Motor neuron (in vitro differentiated cells): ENCODE measurements around the gene BTG4. TPM values are rescaled to one million over a fixed set of nuclear protein-coding genes. Genes with fewer than 3 reads are reported as not detected.

ENCODE experiments used
- ATAC-seq, 8 experiments: fragments of 200-7000 bp; cut with Tn5 transposase; replicated peaks in 6 of 8; 2 replicates each; pipeline ENCODE4 v1.8.0; 2021; ENCODE audit warnings: mild to moderate bottlenecking in 8 of 8, moderate library complexity in 8 of 8
- H3K27ac ChIP-seq, 2 donors: fragments of 250-450 bp; sonication (Bioruptor Pico); 2 replicates each; pipeline ENCODE4 v1.9.0; 2021; ENCODE audit warnings: antibody characterized with exemption in 2 of 2, mild to moderate bottlenecking in 2 of 2, moderate library complexity in 1 of 2
- H3K4me1 ChIP-seq, 2 donors: fragments of 250-450 bp; sonication (Bioruptor Pico); replicated peaks in 1 of 2; 2 replicates each; pipeline ENCODE4 v1.6.1; 2021; ENCODE audit warnings: antibody characterized with exemption in 2 of 2, mild to moderate bottlenecking in 2 of 2, moderate library complexity in 1 of 2
- H3K4me3 ChIP-seq, 5 donors: fragments of 250-450 bp; sonication (Bioruptor Pico); 2 replicates each; pipeline ENCODE4 v1.9.0; 2021; ENCODE audit warnings: antibody characterized with exemption in 5 of 5, mild to moderate bottlenecking in 5 of 5, moderate library complexity in 4 of 5
- WGBS, 10 experiments: fragments of 450-650 bp; shearing (Covaris generic); methylation state at CpG; one replicate each; pipeline ENCODE4 v1.0.0; 2022; 5-methylcytosine and 5-hydroxymethylcytosine counted together
- in situ Hi-C, 9 experiments: fragments of 400-800 bp; cut with MboI; loops; one replicate each; pipeline ENCODE4 v1.15.0; 2021; ENCODE audit warnings: low sequenced_read_pairs in 9 of 9, low pct_unique_long_range_greater_than_20kb in 2 of 9; ENCODE audit not compliant: unreplicated experiment in 9 of 9
- total RNA-seq, 8 experiments: library from RNA; unstranded; fragments of 300-600 nt; gene quantifications; 2 replicates each; pipeline versions ENCODE4 v1.2.3 to v1.2.4, GENCODE V29; 2022

The BTG4 gene
- total RNA-seq, 8 experiments from 2014 or later, result 0.29 TPM; not detected in 7

DNA sequence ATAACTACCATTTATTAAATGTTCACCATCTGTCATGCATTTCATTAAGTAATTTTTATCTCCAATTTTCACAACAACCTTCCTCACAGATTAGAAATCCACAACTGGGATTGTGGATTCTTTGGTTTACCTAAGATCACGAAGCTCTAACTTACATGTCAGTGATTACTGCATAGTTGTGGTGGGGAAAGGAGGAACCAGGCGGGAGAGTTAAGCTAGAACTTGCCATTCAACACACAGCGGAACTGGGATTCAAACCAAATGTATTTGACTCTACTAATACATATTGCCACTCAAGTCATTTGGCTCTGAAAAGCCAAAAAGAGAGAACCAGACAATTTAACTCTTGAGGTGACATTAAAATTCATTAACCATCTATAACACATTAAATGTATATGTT, 17.9 kb upstream of the BTG4 start:
- H3K4me1 ChIP-seq, result peaks cover 0 to 3% of the 10 kb centered on the region in 2 donors
- H3K27ac ChIP-seq, result no peak overlapping the region
- no peak for ATAC-seq
- no peak overlapping the region for H3K4me3 ChIP-seq
- 33 to 100% (median 71%) methylated on average over 1 to 3 of the region's 3 CpGs; no CpG with 5 or more reads in 1 of the 10 experiments for WGBS, 10 experiments
- in situ Hi-C loops, result no loop called here

DNA sequence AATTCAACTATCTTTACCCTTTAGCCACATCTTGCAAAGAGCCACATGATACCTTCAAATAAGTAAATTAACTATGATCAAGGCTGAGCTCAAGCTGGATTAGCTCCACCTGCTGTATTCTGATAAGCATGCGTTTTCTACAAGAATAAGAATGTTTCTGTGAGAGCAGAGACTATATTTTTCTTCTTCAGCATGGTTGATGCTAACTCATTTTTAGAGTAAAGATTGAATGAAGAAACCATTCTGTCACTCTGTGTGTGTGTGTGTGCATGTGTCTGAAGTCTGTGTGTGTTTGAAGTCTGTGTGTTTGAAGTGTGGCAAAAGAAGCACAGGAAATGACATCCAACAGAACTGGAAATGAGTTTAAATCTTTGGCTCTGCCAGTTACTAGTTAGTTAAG, 16.4 kb upstream of the BTG4 start:
- Histone ChIP-seq H3K27ac (no peak overlapping the region), H3K4me1 (peaks cover 0 to 3% of the 10 kb centered on the region in 2 donors), H3K4me3 (no peak overlapping the region)
- 29 to 100% (median 89%) methylated on average over 1 of the region's 1 CpG; no CpG with 5 or more reads in 3 of the 10 experiments for WGBS, 10 experiments
- in situ Hi-C loops, result no loop called here
- no peak for ATAC-seq

DNA sequence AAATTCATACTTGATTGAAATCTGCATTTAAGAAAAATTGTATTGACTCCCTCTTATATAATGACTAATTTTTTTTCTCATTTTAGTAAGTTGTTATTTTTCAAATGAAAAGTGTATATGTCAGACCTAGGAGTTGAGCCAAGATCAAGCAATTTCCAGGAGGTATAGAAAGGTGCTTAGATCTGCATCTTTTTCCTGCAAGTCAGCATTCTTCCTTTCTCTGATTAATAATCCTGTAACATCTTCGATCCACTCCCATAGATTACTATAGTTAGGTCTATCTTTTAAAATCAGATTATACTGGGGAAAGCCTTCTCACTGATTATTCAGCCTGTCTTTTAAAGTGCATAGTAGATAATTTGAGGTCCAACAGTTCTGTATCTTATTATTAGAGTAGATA, 15.1 kb upstream of the BTG4 start:
- WGBS, 10 experiments, result 80 to 100% (median 100%) methylated on average over 1 of the region's 1 CpG; no CpG with 5 or more reads in 1 of the 10 experiments
- H3K4me1 ChIP-seq, result peaks cover 0 to 3% of the 10 kb centered on the region in 2 donors
- no peak overlapping the region for H3K27ac ChIP-seq
- in situ Hi-C loops, result no loop called here
- H3K4me3 ChIP-seq, result no peak overlapping the region
- no peak for ATAC-seq

DNA sequence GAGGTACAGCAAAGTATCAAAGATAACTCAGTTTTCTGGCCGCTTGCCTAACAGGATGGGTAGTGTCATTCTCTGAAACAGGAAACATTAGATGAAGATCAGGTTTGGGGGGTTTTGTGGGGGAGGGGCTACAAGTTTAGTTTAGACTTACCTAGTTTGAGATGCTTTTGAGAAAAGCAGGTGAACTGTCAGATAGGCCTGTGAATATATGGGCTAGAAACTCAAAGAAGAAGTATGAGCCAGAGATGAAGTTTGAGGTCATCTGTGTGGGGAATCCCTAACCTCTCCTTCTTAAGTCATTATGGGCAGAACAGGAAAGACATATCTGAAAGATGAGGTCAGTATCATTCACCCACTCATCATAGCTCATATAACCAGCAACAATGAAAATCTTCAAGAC, 14.3 kb upstream of the BTG4 start:
- Histone ChIP-seq H3K4me1 (peaks cover 0 to 3% of the 10 kb centered on the region in 2 donors), H3K27ac (no peak overlapping the region), H3K4me3 (no peak overlapping the region)
- ATAC-seq, result peak in 3 of 8 experiments; percentile 31 to 49 (median 41)
- 75 to 100% (median 87%) methylated on average over 1 of the region's 1 CpG; no CpG with 5 or more reads in 2 of the 10 experiments for WGBS, 10 experiments
- in situ Hi-C loops, result no loop called here

DNA sequence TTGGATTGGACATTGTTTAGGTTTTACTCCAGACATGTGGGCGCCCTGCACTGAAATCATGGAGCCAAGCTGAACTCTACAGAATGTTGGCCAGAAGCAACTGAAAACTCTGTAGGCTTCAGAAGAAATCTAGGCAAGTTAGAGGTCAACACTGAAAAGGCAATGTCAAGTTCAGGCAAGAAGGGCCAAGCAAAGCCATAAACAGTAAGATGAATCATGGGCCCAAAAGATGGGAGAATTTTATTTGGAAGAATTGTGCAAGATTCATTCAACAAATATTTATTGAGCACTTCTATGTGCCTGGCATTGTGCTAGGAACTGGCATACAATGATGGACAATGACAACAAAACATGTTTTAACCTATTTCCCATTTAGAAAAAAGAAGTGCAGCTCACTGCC, 13.3 kb upstream of the BTG4 start:
- no peak for ATAC-seq
- in situ Hi-C loops, result no loop called here
- WGBS, 10 experiments, result 60 to 100% (median 90%) methylated on average over 1 of the region's 1 CpG; no CpG with 5 or more reads in 4 of the 10 experiments
- peaks cover 0 to 3% of the 10 kb centered on the region in 2 donors for H3K4me1 ChIP-seq
- no peak overlapping the region for H3K27ac ChIP-seq
- H3K4me3 ChIP-seq, result no peak overlapping the region

DNA sequence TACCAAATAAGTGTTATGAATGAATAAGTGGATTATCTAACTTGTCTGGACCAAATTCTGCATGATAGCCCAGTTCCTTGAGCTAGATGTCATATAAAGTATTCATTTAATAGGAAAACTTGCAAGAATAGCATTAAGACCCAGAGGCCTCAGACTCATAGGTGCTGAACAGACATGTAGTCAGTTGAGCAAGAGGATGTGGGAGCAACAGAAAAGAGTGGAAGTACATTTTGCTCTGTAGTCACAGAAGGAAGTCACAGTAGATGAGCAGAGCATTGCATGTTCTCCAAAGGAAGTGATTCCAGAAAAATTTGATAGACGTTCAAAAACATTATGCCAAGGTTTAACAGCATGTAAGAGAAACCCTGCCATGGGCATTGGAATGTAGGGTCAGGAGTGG, 11.9 kb upstream of the BTG4 start:
- no peak for ATAC-seq
- H3K4me1 ChIP-seq, result peaks cover 0 to 3% of the 10 kb centered on the region in 2 donors
- in situ Hi-C loops, result no loop called here
- H3K27ac ChIP-seq, result no peak overlapping the region
- 33 to 100% (median 75%) methylated on average over 1 of the region's 1 CpG; no CpG with 5 or more reads in 2 of the 10 experiments for WGBS, 10 experiments
- no peak overlapping the region for H3K4me3 ChIP-seq

DNA sequence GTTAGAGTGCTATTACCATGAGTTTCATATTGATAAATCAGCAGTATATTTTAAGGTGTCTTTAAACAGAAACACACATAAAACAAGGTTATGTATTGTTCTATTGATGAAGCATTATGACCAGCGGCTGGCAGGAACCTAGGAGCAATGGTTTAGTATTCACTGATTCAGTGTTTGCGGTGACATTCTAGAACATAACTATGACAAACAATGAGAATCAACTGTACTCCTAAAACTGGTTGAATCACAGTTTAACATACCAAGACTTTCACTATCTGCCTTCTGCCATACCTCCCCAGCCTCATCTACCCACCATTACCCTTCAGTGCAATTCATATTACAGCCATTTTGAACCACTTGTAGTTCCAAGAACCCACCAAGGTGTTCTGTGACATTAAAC, 11.2 kb upstream of the BTG4 start:
- WGBS, 10 experiments, result 63 to 100% (median 83%) methylated on average over 1 to 2 of the region's 2 CpGs; no CpG with 5 or more reads in 3 of the 10 experiments
- no peak for ATAC-seq
- no peak overlapping the region for H3K27ac ChIP-seq
- H3K4me3 ChIP-seq, result no peak overlapping the region
- peaks cover 0 to 3% of the 10 kb centered on the region in 2 donors for H3K4me1 ChIP-seq
- in situ Hi-C loops, result no loop called here

DNA sequence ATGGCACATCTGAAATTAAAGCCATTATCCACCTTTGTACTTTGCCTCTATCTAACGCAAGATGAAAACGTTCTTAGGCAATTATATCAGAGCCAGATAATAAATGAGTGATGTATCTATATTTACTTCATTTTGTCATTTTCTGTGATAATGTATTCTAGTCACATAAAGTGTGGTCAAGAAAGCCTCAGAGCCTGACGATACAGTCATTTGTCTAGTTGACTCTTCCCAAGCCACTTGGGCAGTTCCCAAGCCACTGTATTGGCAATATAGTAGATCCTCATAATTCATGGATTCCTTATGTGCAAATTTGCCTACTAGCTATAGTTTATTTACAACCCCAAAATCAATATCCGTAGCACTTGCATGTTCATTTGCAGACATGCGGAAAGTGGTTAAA, 10.2 kb upstream of the BTG4 start:
- peak in 1 of 8 experiments; percentile 43 for ATAC-seq
- in situ Hi-C loops, result no loop called here
- H3K4me3 ChIP-seq, result no peak overlapping the region
- H3K27ac ChIP-seq, result no peak overlapping the region
- H3K4me1 ChIP-seq, result no peaks in the 10 kb centered on the region
- WGBS, 10 experiments, result 70 to 100% (median 89%) methylated on average over 1 to 5 of the region's 5 CpGs; no CpG with 5 or more reads in 1 of the 10 experiments

DNA sequence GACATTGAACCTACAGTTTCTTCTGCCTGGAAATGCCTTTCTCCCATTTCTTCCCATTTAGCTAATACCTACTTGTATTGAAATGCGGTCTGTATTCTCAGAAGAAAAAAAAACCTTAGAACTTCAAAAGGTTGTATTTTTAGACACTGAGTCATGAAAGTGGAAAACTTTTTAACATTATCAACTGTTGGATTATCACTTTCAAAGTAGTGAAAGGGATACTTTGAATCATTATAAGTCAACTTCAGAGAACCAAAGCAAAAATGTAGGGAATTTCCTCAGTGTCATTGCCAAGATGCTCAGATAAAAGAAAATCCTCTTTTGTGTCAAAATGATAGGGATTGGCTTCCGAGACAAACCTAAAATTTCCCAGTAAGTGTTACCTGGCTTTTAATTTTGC, 8.9 kb upstream of the BTG4 start:
- ATAC-seq, result no peak
- Histone ChIP-seq H3K4me1 (no peaks in the 10 kb centered on the region), H3K4me3 (no peak overlapping the region), H3K27ac (no peak overlapping the region)
- in situ Hi-C loops, result no loop called here
- 40 to 92% (median 72%) methylated on average over 1 to 2 of the region's 2 CpGs for WGBS, 10 experiments

DNA sequence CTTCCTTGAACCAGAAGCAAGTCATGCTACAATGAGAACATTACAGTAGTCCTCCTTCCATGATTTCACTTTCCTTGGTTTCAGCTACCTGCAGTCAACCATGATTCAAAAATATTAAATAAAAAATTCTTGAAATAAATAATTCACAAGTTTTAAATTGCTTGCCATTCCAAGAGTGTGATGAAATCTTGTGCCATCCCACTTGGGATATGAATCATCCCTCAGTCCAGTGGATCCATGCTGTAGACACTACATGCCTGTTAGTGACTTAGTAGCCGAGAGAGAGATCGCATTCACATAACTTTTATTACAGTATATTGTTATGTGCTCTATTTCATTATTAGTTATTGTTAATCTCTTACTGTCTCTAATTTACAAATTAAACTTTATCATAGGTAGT, 8.4 kb upstream of the BTG4 start:
- H3K27ac ChIP-seq, result no peak overlapping the region
- peak in 1 of 8 experiments; percentile 31 for ATAC-seq
- H3K4me1 ChIP-seq, result no peaks in the 10 kb centered on the region
- in situ Hi-C loops, result no loop called here
- H3K4me3 ChIP-seq, result no peak overlapping the region
- 67 to 100% (median 93%) methylated on average over 1 to 2 of the region's 2 CpGs; no CpG with 5 or more reads in 1 of the 10 experiments for WGBS, 10 experiments

DNA sequence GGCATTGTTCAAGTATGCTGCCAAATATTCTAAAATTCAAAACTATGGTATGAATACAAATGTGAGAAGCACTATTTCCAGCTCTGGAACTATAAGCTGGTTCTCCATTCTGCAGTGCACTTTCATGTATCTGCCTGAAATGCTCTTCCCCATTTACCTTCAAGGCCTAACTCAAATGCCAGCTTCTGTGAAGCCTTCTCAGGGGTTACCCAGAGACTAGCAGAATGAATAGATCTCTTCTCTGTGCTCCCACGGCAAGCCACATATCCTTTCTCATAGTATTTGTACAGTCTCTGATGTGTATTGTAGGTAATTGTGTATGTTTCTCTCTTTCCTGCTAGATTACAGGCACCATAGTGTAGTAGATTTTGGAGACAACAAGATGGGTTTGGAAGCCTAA, 6.5 kb upstream of the BTG4 start:
- Histone ChIP-seq H3K4me1 (peaks cover 0 to 3% of the 10 kb centered on the region in 2 donors), H3K4me3 (no peak overlapping the region), H3K27ac (no peak overlapping the region)
- in situ Hi-C loops, result no loop called here
- no peak for ATAC-seq
- WGBS, 10 experiments, result 50 to 100% (median 75%) methylated on average over 1 of the region's 1 CpG; no CpG with 5 or more reads in 5 of the 10 experiments

DNA sequence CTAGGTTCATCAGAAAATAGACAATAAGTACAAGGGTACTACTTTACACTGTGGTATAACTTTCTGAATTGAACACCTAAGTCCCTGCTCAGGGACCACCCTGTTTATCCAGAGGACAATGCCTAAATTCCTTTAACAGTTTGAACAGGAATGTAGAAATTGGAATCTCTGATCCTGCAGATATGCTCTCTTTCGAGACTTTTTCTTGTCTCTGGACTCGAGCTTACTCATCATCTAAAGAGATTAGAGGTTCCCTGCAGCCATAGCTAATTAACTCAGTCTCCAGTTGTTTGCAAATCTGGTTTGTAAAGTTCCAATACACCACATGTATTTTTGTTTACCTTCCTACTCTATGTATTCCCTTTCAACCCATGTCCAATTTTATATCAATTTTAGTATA, 3.4 kb upstream of the BTG4 start:
- H3K4me1 ChIP-seq, result peaks cover 0 to 3% of the 10 kb centered on the region in 2 donors
- in situ Hi-C loops, result no loop called here
- WGBS, 10 experiments, result 5 to 100% (median 50%) methylated on average over 1 to 2 of the region's 2 CpGs; no CpG with 5 or more reads in 1 of the 10 experiments
- H3K4me3 ChIP-seq, result no peak overlapping the region
- H3K27ac ChIP-seq, result no peak overlapping the region
- no peak for ATAC-seq

DNA sequence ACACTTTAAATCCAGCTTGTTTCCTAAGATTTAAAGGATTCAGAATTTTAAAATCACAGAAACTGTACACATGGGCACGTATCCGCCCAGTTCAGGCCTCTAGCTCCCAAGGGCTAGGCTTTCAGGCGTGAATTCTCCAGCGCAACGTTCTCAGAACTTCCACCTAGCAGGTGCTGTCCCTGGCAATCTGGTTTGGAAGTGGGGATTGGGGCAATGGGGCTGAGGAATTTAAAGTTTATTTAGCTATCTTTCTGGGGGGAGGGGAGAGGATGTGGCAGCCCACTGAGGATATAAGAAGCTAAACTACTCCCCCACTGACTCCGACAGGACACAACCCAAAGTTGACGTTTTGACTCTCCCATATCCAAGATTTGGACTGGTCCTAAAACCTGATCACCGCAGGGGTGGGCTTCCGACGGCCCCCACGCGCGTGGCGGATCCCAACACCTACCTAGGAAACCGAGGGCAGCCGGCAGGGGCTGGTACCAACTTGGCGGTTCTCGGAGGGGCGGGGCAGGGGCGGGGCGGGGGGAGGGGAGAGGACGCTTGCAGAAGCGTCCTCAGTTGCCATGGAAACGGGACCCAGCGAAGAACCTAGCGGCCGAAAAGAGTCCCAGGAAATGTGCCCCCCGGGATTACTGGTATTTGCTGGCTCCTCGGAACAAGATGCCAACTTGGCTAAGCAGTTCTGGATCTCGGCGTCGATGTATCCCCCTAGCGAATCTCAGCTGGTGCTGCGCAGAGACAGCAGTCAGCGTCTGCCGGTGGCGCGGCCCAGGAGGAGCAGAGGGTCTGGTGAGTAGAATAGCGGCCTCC, 2.2 kb upstream of the BTG4 start, which contains the start of gene HOATZ:
TSS of gene HOATZ (plus strand) at position 563 of the 816 bp plus-strand sequence. CDS start at position 570, 7 bp downstream.
- peak within 1 kb of the TSS; percentile 11 to 32 (median 23) for H3K4me3 ChIP-seq

More for the DNA sequence above, 2.2 kb upstream of the BTG4 start, which contains the start of gene HOATZ:
- peak in 5 of 8 experiments; percentile 65 to 71 (median 69) for ATAC-seq
- no peak within 1 kb of the TSS for H3K27ac ChIP-seq
- in situ Hi-C loops, result no loop called here
- H3K4me1 ChIP-seq, result peaks cover 0 to 3% of the 10 kb centered on the region in 2 donors
- WGBS, 10 experiments, result 36 to 80% (median 63%) methylated on average over 2 to 8 of the region's 39 CpGs
